HCT116 (cell line): ENCODE results near the gene HOXB8.

Experiments
- CTCF ChIP-seq, 3 experiments: fragments of 200-600 bp in 1 of 3; sonication (generic) in 1 of 3; IDR thresholded peaks in 2 of 3; conservative IDR thresholded peaks in 1 of 3; 2 replicates each; pipeline ENCODE4 v1.5.1; 2012 to 2017; ENCODE audit warnings: low read depth in 2 of 3, low read length in 2 of 3, antibody characterized with exemption in 1 of 3, borderline replicate concordance in 1 of 3, control low read depth in 1 of 3, mild to moderate bottlenecking in 1 of 3, mixed read lengths in 1 of 3, mixed run types in 1 of 3, moderate library complexity in 1 of 3; ENCODE audit not compliant: insufficient read depth in 1 of 3
- ELF1 ChIP-seq: IDR thresholded peaks from 2 replicates; pipeline ENCODE4 v1.6.1; 2012; ENCODE audit warnings: low read depth, borderline replicate concordance
- EZH2phosphoT487 ChIP-seq: fragments of 200-600 bp; IDR thresholded peaks from 2 replicates; pipeline ENCODE4 v1.6.1; 2018; ENCODE audit warnings: antibody characterized with exemption, borderline replicate concordance
- JUND ChIP-seq: IDR thresholded peaks from 2 replicates; pipeline ENCODE4 v1.6.1; 2012
- MAX ChIP-seq: IDR thresholded peaks from 2 replicates; pipeline ENCODE4 v1.6.1; 2012
- POLR2A ChIP-seq: IDR thresholded peaks from 2 replicates; pipeline ENCODE4 v1.7.0; 2011; ENCODE audit warnings: borderline replicate concordance; ENCODE audit not compliant: insufficient read depth, insufficient read length; ENCODE audit errors: extremely low read depth
- RAD21 ChIP-seq: IDR thresholded peaks from 2 replicates; pipeline ENCODE4 v1.6.1; 2012; ENCODE audit warnings: low read depth, mild to moderate bottlenecking
- REST ChIP-seq: IDR thresholded peaks from 2 replicates; pipeline ENCODE4 v1.6.1; 2012; ENCODE audit warnings: low read depth
- YY1 ChIP-seq: IDR thresholded peaks from 2 replicates; pipeline ENCODE4 v1.6.1; 2011; ENCODE audit warnings: low read length, low read depth, moderate library complexity, mild to moderate bottlenecking; ENCODE audit not compliant: insufficient replicate concordance; ENCODE audit errors: extremely low read depth
- ZNF274 ChIP-seq: fragments of 200-500 bp; sonication (Bioruptor generic); IDR thresholded peaks from 2 replicates; pipeline ENCODE4 v1.6.1; 2014; ENCODE audit warnings: mild to moderate bottlenecking, low read depth, low read length, inconsistent platforms

GRCh38 chr17:48579471-48579759 lies 35.7 kb downstream of the HOXB8 start:
- TF ChIP-seq EZH2phosphoT487 (no peak), CTCF (IDR thresholded peaks at IDR 0.05 in 2 of 3, conservative IDR thresholded peaks at IDR 0.05 in 1 of 3; ENCODE audit: borderline replicate concordance in 1 of 3, insufficient read depth in 1 of 3, low read depth in 2 of 3, low read length in 2 of 3) (no peak), YY1 (no peak), ZNF274 (no peak), POLR2A (no peak), REST (no peak), ELF1 (no peak), JUND (no peak), MAX (no peak), RAD21 (no peak)
